ENCODE results near the gene VWA7.

DNA sequence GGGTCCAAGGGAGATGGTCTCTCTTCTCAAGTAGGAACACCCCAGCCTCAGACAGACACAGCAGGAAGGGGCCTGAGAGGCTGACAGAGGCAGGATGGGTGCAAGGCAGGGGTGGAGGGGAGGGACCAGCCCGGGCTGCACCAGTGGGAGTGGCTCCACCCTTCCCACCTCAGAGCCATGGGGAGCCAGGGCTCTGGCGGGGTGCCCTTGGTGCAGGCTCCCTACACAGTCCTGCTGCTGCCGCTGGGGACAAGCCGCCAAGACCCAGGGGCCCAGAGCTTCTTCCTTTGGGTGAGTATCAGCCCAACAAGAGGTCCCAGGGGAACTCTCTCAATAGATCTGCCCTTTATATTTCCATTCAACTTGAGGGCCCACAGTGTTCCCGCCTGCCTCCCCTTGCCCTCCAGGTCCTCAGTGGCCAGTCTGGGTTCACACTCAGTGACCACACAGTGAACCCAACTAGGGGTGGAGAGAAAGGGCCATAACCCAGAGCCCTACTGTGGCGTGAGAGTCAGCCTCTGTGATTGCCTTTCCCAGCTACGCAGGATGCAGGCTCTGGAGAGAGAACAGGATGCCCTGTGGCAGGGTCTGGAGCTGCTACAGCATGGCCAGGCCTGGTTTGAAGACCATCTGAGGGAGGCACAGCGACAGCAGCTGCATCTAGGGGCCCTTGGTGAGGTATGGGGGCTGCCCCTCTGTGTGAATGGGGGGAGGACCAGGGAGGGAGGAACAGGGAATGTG, 14.1 kb downstream of the VWA7 start:
- TF ChIP-seq, protein P1, sequence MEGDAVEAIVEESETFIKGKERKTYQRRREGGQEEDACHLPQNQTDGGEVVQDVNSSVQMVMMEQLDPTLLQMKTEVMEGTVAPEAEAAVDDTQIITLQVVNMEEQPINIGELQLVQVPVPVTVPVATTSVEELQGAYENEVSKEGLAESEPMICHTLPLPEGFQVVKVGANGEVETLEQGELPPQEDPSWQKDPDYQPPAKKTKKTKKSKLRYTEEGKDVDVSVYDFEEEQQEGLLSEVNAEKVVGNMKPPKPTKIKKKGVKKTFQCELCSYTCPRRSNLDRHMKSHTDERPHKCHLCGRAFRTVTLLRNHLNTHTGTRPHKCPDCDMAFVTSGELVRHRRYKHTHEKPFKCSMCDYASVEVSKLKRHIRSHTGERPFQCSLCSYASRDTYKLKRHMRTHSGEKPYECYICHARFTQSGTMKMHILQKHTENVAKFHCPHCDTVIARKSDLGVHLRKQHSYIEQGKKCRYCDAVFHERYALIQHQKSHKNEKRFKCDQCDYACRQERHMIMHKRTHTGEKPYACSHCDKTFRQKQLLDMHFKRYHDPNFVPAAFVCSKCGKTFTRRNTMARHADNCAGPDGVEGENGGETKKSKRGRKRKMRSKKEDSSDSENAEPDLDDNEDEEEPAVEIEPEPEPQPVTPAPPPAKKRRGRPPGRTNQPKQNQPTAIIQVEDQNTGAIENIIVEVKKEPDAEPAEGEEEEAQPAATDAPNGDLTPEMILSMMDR (IDR thresholded peaks at IDR 0.05; ENCODE audit: low read depth, low read length), result no peak
- TF ChIP-seq POLR2A (IDR thresholded peaks at IDR 0.05; ENCODE audit: extremely low read depth, insufficient read length), result no peak
- TF ChIP-seq, protein P2, sequence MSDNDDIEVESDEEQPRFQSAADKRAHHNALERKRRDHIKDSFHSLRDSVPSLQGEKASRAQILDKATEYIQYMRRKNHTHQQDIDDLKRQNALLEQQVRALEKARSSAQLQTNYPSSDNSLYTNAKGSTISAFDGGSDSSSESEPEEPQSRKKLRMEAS (IDR thresholded peaks at IDR 0.05; ENCODE audit: low read depth, low read length), result no peak
